Measurements from ENCODE around the gene LHPP. TPM values are rescaled to one million over a fixed set of nuclear protein-coding genes. Genes with fewer than 3 reads are reported as not detected.

The LHPP gene
- total and polyA plus RNA-seq, 2 experiments from 2014 or later: 27.4 to 40.2 TPM

GRCh38 chr10:124533266-124533665 is 71.6 kb downstream of the LHPP start (continued):
- TF ChIP-seq REST (IDR thresholded peaks at IDR 0.05; ENCODE audit: unreplicated experiment): no peak
- TF ChIP-seq CREB1 (CRISPR knock-in tag; IDR thresholded peaks at IDR 0.05; ENCODE audit: low read depth): no peak

- no peaks in the 10 kb centered on the region for H3K36me3 ChIP-seq (ENCODE audit: insufficient read depth)
- no peaks in the 10 kb centered on the region for H3K27me3 ChIP-seq (ENCODE audit: insufficient read depth)
- no peaks in the 10 kb centered on the region for H3K9me3 Mint-ChIP-seq
- DNase-seq (ENCODE audit: low spot score) (peak; percentile 41), ATAC-seq (peak; percentile 9; the same call in 2 of the 3 replicates)
- no peaks in the 10 kb centered on the region for H3K79me2 ChIP-seq (replicated peaks; ENCODE audit: insufficient read depth)
- H2AFZ ChIP-seq: no peak overlapping the region
- H3K27ac Mint-ChIP-seq: peak overlapping the region; percentile 61; the same call in 1 of the 2 replicates
- TF ChIP-seq CTCF (conservative IDR thresholded peaks at IDR 0.05; ENCODE audit: low read depth in 2 of 2) (peak; percentile 14 to 65; a peak in 3 of 4 replicates), POLR2AphosphoS5 (IDR thresholded peaks at IDR 0.05; ENCODE audit: low read depth) (no peak)
- no peak overlapping the region for H3K4me3 Mint-ChIP-seq
- no peak overlapping the region for H3K27ac ChIP-seq (ENCODE audit: low read depth)
- H3K4me1 ChIP-seq (ENCODE audit: insufficient read depth): peaks cover 10% of the 10 kb centered on the region
- H4K20me1 ChIP-seq (replicated peaks; ENCODE audit: insufficient read depth): no peaks in the 10 kb centered on the region
- 0 out of 2 replicates have a peak, but pooled peaks cover 10% of the 10 kb centered on the region for H3F3A ChIP-seq (replicated peaks; ENCODE audit: low read depth)
- no peaks in the 10 kb centered on the region for H3K9me2 ChIP-seq (ENCODE audit: insufficient read depth)
- no peak overlapping the region for H3K4me3 ChIP-seq
- no peaks in the 10 kb centered on the region for H3K36me3 Mint-ChIP-seq (ENCODE audit: low read depth)
- no peak overlapping the region for H3K4me2 ChIP-seq
- H3K4me1 Mint-ChIP-seq: peaks cover 37% of the 10 kb centered on the region
- H3K27me3 Mint-ChIP-seq (ENCODE audit: insufficient read depth, low read depth, poor library complexity): peaks cover 9% of the 10 kb centered on the region
Observed at GRCh38 chr10:124534231-124534798, 72.7 kb downstream of the LHPP start.

- no peak overlapping the region for H3K27ac ChIP-seq (ENCODE audit: low read depth)
- H3K27me3 Mint-ChIP-seq (ENCODE audit: insufficient read depth, low read depth, poor library complexity): peaks cover 4% of the 10 kb centered on the region
- ATAC-seq (no peak), DNase-seq (ENCODE audit: low spot score) (no peak)
- H3K9me3 Mint-ChIP-seq: no peaks in the 10 kb centered on the region
- peaks cover 37% of the 10 kb centered on the region for H3K4me1 Mint-ChIP-seq
- H3K36me3 Mint-ChIP-seq (ENCODE audit: low read depth): no peaks in the 10 kb centered on the region
- no peak overlapping the region for H3K4me2 ChIP-seq
- 0 out of 2 replicates have a peak, but pooled peaks cover 10% of the 10 kb centered on the region for H3F3A ChIP-seq (replicated peaks; ENCODE audit: low read depth)
- H3K27me3 ChIP-seq (ENCODE audit: insufficient read depth): no peaks in the 10 kb centered on the region
- no peak overlapping the region for H3K27ac Mint-ChIP-seq
- no peaks in the 10 kb centered on the region for H3K79me2 ChIP-seq (replicated peaks; ENCODE audit: insufficient read depth)
- no peak overlapping the region for H3K4me3 ChIP-seq
- H3K9me2 ChIP-seq (ENCODE audit: insufficient read depth): no peaks in the 10 kb centered on the region
- no peak overlapping the region for H2AFZ ChIP-seq
- no peaks in the 10 kb centered on the region for H3K36me3 ChIP-seq (ENCODE audit: insufficient read depth)
- no peaks in the 10 kb centered on the region for H4K20me1 ChIP-seq (replicated peaks; ENCODE audit: insufficient read depth)
- peaks cover 10% of the 10 kb centered on the region for H3K4me1 ChIP-seq (ENCODE audit: insufficient read depth)
- no peak overlapping the region for H3K4me3 Mint-ChIP-seq
- TF ChIP-seq ETS1 (IDR thresholded peaks at IDR 0.05) (no peak), POLR2AphosphoS5 (IDR thresholded peaks at IDR 0.05; ENCODE audit: low read depth) (no peak), ZNF331 (CRISPR knock-in tag; IDR thresholded peaks at IDR 0.05; ENCODE audit: low read depth) (no peak), EZH2phosphoT487 (IDR thresholded peaks at IDR 0.05; ENCODE audit: unreplicated experiment) (no peak), NANOG (IDR thresholded peaks at IDR 0.05; ENCODE audit: borderline replicate concordance) (no peak), ZNF114 (CRISPR knock-in tag; IDR thresholded peaks at IDR 0.05) (no peak), EZH2 (IDR thresholded peaks at IDR 0.05; ENCODE audit: low read depth, unreplicated experiment) (no peak), CTCF (conservative IDR thresholded peaks at IDR 0.05; ENCODE audit: low read depth in 2 of 2) (no peak), JUNB (IDR thresholded peaks at IDR 0.05; ENCODE audit: unreplicated experiment) (no peak)
Observed at GRCh38 chr10:124534826-124535601, 73.4 kb downstream of the LHPP start.

All from GM23338 (cell line).